ENCODE data around the gene RPS6KB1. TPM values are rescaled to one million over a fixed set of nuclear protein-coding genes. Genes with fewer than 3 reads are reported as not detected.

Gene RPS6KB1
- total RNA-seq, 1 experiment from 2014 or later, result 21.6 TPM

DNA sequence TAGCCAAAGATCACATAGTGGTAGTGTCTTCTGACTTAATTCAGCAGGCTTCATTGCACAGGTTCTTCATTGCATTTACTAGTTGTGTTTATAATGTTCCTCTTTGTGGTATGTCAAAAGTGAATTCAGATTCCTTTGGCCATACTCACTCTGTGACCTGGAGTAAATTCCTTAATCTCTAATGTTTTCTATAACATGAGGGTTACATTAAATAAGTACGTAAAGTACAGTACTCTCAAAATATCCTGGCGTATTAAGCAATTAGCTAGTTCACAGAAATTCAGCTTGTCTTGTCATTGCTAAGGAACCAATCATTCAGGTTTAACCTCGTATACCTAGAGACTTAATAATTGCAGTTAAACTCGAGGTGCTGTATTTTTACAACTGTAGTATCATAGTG, 4.2 kb downstream of the RPS6KB1 start:
- no peak overlapping the region for H3K4me3 Mint-ChIP-seq
- ChIA-PET CTCF (no interaction called here), POLR2A (no interaction called here)
- H3K27me3 Mint-ChIP-seq (ENCODE audit: low read depth), result no peaks in the 10 kb centered on the region; the same call in 1 of the 2 replicates
- TF ChIP-seq, protein P1, sequence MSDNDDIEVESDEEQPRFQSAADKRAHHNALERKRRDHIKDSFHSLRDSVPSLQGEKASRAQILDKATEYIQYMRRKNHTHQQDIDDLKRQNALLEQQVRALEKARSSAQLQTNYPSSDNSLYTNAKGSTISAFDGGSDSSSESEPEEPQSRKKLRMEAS (CRISPR knock-in tag; IDR thresholded peaks at IDR 0.05), result no peak
- no peak for TF ChIP-seq HMGA2 (CRISPR knock-in tag; IDR thresholded peaks at IDR 0.05)
- no peak for DNase-seq (ENCODE audit: low spot score)
- no peak for ATAC-seq
- no peaks in the 10 kb centered on the region for H3K9me3 Mint-ChIP-seq
- no peaks in the 10 kb centered on the region for H3K36me3 Mint-ChIP-seq
- H3K4me1 Mint-ChIP-seq, result peaks cover 11% of the 10 kb centered on the region
- H3K27ac Mint-ChIP-seq, result no peak overlapping the region

DNA sequence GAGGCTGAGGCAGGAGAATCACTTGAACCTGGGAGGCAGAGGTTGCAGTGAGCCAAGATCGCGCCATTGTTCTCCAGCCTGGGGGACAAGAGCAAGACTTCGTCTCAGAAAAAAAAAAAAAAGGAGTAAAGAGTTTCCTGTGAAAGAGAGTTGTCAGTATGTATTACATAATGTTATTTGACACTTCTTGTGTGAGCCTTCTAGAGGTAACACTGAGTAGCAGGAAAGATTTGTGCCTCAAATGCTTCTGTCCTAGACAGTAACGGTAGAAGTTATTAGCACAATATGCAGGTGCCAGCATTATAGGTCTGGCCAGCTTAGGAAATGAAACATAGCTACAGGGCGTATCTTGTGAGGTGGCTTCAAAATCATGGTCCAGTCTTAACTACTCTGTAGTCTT, 6.2 kb downstream of the RPS6KB1 start:
- Mint-ChIP-seq H3K36me3 (no peaks in the 10 kb centered on the region), H3K27ac (no peak overlapping the region), H3K4me1 (peaks cover 4% of the 10 kb centered on the region), H3K9me3 (no peaks in the 10 kb centered on the region), H3K27me3 (ENCODE audit: low read depth) (no peaks in the 10 kb centered on the region), H3K4me3 (no peak overlapping the region)
- POLR2A ChIA-PET, result no interaction called here
- ATAC-seq (peak; percentile 71), DNase-seq (ENCODE audit: low spot score) (no peak)
- TF ChIP-seq NR1H2 (CRISPR knock-in tag; IDR thresholded peaks at IDR 0.05) (no peak), ZBTB21 (CRISPR knock-in tag; IDR thresholded peaks at IDR 0.05; ENCODE audit: borderline replicate concordance) (no peak), MYBL2 (CRISPR knock-in tag; IDR thresholded peaks at IDR 0.05) (no peak), TEAD4 (CRISPR knock-in tag; IDR thresholded peaks at IDR 0.05) (no peak), IRF2 (CRISPR knock-in tag; IDR thresholded peaks at IDR 0.05; ENCODE audit: borderline replicate concordance, low read depth) (no peak)
- TF ChIP-seq, protein P2, sequence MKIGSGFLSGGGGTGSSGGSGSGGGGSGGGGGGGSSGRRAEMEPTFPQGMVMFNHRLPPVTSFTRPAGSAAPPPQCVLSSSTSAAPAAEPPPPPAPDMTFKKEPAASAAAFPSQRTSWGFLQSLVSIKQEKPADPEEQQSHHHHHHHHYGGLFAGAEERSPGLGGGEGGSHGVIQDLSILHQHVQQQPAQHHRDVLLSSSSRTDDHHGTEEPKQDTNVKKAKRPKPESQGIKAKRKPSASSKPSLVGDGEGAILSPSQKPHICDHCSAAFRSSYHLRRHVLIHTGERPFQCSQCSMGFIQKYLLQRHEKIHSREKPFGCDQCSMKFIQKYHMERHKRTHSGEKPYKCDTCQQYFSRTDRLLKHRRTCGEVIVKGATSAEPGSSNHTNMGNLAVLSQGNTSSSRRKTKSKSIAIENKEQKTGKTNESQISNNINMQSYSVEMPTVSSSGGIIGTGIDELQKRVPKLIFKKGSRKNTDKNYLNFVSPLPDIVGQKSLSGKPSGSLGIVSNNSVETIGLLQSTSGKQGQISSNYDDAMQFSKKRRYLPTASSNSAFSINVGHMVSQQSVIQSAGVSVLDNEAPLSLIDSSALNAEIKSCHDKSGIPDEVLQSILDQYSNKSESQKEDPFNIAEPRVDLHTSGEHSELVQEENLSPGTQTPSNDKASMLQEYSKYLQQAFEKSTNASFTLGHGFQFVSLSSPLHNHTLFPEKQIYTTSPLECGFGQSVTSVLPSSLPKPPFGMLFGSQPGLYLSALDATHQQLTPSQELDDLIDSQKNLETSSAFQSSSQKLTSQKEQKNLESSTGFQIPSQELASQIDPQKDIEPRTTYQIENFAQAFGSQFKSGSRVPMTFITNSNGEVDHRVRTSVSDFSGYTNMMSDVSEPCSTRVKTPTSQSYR (CRISPR knock-in tag; IDR thresholded peaks at IDR 0.05), result no peak
- TF ChIP-seq, protein P3, sequence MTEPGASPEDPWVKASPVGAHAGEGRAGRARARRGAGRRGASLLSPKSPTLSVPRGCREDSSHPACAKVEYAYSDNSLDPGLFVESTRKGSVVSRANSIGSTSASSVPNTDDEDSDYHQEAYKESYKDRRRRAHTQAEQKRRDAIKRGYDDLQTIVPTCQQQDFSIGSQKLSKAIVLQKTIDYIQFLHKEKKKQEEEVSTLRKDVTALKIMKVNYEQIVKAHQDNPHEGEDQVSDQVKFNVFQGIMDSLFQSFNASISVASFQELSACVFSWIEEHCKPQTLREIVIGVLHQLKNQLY (CRISPR knock-in tag; IDR thresholded peaks at IDR 0.05), result no peak
- TF ChIP-seq, protein P4, sequence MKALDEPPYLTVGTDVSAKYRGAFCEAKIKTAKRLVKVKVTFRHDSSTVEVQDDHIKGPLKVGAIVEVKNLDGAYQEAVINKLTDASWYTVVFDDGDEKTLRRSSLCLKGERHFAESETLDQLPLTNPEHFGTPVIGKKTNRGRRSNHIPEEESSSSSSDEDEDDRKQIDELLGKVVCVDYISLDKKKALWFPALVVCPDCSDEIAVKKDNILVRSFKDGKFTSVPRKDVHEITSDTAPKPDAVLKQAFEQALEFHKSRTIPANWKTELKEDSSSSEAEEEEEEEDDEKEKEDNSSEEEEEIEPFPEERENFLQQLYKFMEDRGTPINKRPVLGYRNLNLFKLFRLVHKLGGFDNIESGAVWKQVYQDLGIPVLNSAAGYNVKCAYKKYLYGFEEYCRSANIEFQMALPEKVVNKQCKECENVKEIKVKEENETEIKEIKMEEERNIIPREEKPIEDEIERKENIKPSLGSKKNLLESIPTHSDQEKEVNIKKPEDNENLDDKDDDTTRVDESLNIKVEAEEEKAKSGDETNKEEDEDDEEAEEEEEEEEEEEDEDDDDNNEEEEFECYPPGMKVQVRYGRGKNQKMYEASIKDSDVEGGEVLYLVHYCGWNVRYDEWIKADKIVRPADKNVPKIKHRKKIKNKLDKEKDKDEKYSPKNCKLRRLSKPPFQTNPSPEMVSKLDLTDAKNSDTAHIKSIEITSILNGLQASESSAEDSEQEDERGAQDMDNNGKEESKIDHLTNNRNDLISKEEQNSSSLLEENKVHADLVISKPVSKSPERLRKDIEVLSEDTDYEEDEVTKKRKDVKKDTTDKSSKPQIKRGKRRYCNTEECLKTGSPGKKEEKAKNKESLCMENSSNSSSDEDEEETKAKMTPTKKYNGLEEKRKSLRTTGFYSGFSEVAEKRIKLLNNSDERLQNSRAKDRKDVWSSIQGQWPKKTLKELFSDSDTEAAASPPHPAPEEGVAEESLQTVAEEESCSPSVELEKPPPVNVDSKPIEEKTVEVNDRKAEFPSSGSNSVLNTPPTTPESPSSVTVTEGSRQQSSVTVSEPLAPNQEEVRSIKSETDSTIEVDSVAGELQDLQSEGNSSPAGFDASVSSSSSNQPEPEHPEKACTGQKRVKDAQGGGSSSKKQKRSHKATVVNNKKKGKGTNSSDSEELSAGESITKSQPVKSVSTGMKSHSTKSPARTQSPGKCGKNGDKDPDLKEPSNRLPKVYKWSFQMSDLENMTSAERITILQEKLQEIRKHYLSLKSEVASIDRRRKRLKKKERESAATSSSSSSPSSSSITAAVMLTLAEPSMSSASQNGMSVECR (CRISPR knock-in tag; IDR thresholded peaks at IDR 0.05; ENCODE audit: borderline replicate concordance), result no peak
- TF ChIP-seq, protein P5, sequence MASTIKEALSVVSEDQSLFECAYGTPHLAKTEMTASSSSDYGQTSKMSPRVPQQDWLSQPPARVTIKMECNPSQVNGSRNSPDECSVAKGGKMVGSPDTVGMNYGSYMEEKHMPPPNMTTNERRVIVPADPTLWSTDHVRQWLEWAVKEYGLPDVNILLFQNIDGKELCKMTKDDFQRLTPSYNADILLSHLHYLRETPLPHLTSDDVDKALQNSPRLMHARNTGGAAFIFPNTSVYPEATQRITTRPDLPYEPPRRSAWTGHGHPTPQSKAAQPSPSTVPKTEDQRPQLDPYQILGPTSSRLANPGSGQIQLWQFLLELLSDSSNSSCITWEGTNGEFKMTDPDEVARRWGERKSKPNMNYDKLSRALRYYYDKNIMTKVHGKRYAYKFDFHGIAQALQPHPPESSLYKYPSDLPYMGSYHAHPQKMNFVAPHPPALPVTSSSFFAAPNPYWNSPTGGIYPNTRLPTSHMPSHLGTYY (CRISPR knock-in tag; IDR thresholded peaks at IDR 0.05), result no peak
- CTCF ChIA-PET, result interaction anchor here (0.7 to 1.6 kb wide), 4 partner anchors 15 to 147 kb away, joined by 3 to 5 read pairs (median 3); no protein-coding TSS in a partner anchor

DNA sequence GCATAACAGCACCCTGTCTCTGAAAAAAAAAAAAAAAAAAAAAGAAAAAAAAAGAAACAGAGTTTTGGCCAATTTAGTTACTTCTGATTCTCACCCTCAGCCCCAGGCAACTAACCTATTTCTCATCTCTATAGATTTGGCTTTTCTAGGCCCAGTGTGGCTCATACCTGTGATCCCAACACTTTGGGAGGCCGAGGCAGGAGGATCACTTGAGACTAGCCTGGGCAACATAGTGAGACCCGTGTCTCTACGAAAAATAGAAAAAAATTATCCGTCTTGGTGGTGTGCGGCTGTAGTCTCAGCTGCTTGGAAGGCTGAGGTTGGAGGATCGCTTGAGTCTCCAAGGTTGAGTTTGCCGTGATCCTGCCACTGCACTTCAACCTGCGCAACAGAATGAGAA, 8.7 kb downstream of the RPS6KB1 start:
- TF ChIP-seq ZNF121 (CRISPR knock-in tag; IDR thresholded peaks at IDR 0.05), result 0 out of 2 replicates have a peak, but pooled peaks have one; percentile 38
- no peak for TF ChIP-seq NR2C2 (CRISPR knock-in tag; IDR thresholded peaks at IDR 0.05)
- Mint-ChIP-seq H3K27ac (no peak overlapping the region), H3K4me1 (no peaks in the 10 kb centered on the region), H3K36me3 (no peaks in the 10 kb centered on the region), H3K9me3 (no peaks in the 10 kb centered on the region), H3K27me3 (ENCODE audit: low read depth) (no peaks in the 10 kb centered on the region), H3K4me3 (no peak overlapping the region)
- CTCF ChIA-PET, result no interaction called here
- DNase-seq (ENCODE audit: low spot score), result no peak
- no peak for ATAC-seq
- POLR2A ChIA-PET, result interaction anchor here (0.6 kb wide), 1 partner anchor 9 kb away, joined by 3 read pairs; the partner anchor contains the start of gene TUBD1
